HG03196 (cell line): ENCODE measurements around the gene MYRF.

Experiments used
- ATAC-seq: cut with Tn5 transposase; IDR thresholded peaks from one replicate; pipeline ENCODE4 v1.9.1; 2021; ENCODE audit not compliant: unreplicated experiment

The MYRF gene

GRCh38 chr11:61837411-61838005 is 85.1 kb downstream of the MYRF start:
- ATAC-seq, result no peak
